Left lung (tissue), 10 donors: ENCODE results near the gene DHRS13. TPM values are rescaled to one million over a fixed set of nuclear protein-coding genes. Genes with fewer than 3 reads are reported as not detected.
A peak's percentile ranks its signal among the peaks of the same experiment; 100 is the strongest.

ENCODE experiments used
- ATAC-seq: fragments of 200-7000 bp; cut with Tn5 transposase; one replicate; pipeline ENCODE4 v1.9.1; 2020; ENCODE audit warnings: moderate library complexity
- DNase-seq, 4 donors: peaks; one replicate each; pipeline ENCODE4 v3.0.0-alpha.2; 2013 to 2020
- H3K27ac ChIP-seq, 2 donors: fragments of 200-600 bp; sonication (generic) in 1 of 2; one replicate each; pipeline versions ENCODE4 v1.5.0 to v1.8.0; 2020 to 2021
- H3K27me3 ChIP-seq, 2 donors: fragments of 200-600 bp; sonication (generic) in 1 of 2; one replicate each; pipeline versions ENCODE4 v1.5.0 to v1.8.0; 2020 to 2021
- H3K36me3 ChIP-seq, 2 donors: fragments of 200-600 bp; sonication (generic) in 1 of 2; one replicate each; pipeline versions ENCODE4 v1.5.0 to v1.8.0; 2020 to 2021
- H3K4me1 ChIP-seq, 2 donors: fragments of 200-600 bp; one replicate each; pipeline ENCODE4 v1.8.0; 2021
- H3K4me3 ChIP-seq, 2 donors: fragments of 200-600 bp; sonication (generic) in 1 of 2; one replicate each; pipeline versions ENCODE4 v1.5.0 to v1.8.0; 2020 to 2021; ENCODE audit warnings: mild to moderate bottlenecking in 1 of 2
- H3K9me3 ChIP-seq, 2 donors: fragments of 200-600 bp; sonication (generic) in 1 of 2; one replicate each; pipeline versions ENCODE4 v1.5.0 to v1.8.0; 2020 to 2021
- CTCF ChIP-seq, 2 donors: fragments of 200-600 bp; sonication (generic) in 1 of 2; IDR thresholded peaks; one replicate each; pipeline versions ENCODE4 v1.5.0 to v1.8.0; 2021; ENCODE audit warnings: antibody characterized with exemption in 2 of 2
- intact Hi-C, 2 donors: fragments of 100-400 bp; cut with DNase I; formaldehyde crosslinking; loops; one replicate each; pipeline versions ENCODE4 v1.11.2 to v1.14.2; 2022
- polyA plus RNA-seq, 6 donors: library from polyadenylated mRNA; unstranded; fragments of 120-200 nt; gene quantifications; one replicate each; pipeline ENCODE4 v1.2.1, GENCODE V29; 2013; ENCODE audit not compliant: insufficient read length in 6 of 6
- total RNA-seq, 2 donors: library from RNA; stranded (reverse); fragmentation: NEBNext Ultra II Directional; extraction: Animal tissue kit (Norgen Biotek cat#: 25700); gene quantifications; one replicate each; pipeline ENCODE4 v1.2.1, GENCODE V29; 2021
- donor health status: DM: no; HTN: yes; CAD: no.
- donor health status: DM: no; HTN: no; CAD: no.

DHRS13 gene
- total and polyA plus RNA-seq, 8 donors, result 5.2 to 16.9 (median 7.0) TPM

GRCh38 chr17:28874750-28875149 is 28.1 kb downstream of the DHRS13 start:
- DNase-seq (no peak), ATAC-seq (no peak)
- Histone ChIP-seq H3K36me3 (peaks cover 0 to 19% of the 10 kb centered on the region in 2 donors), H3K4me3 (no peak overlapping the region), H3K27ac (no peak overlapping the region), H3K9me3 (no peaks in the 10 kb centered on the region), H3K27me3 (no peaks in the 10 kb centered on the region), H3K4me1 (no peaks in the 10 kb centered on the region)
- intact Hi-C loops, result no loop called here
- TF ChIP-seq CTCF (IDR thresholded peaks at IDR 0.05), result no peak

GRCh38 chr17:28873839-28874238 is 29.0 kb downstream of the DHRS13 start:
- H3K27me3 ChIP-seq, result no peaks in the 10 kb centered on the region
- peaks cover 0 to 9% of the 10 kb centered on the region in 2 donors for H3K36me3 ChIP-seq
- no peak for TF ChIP-seq CTCF (IDR thresholded peaks at IDR 0.05)
- ATAC-seq, result no peak
- no peak for DNase-seq
- H3K4me3 ChIP-seq, result no peak overlapping the region
- no peaks in the 10 kb centered on the region for H3K9me3 ChIP-seq
- H3K4me1 ChIP-seq, result no peaks in the 10 kb centered on the region
- intact Hi-C loops, result no loop called here
- no peak overlapping the region for H3K27ac ChIP-seq

- H3K27ac ChIP-seq, result no peak overlapping the region
- no peak overlapping the region for H3K4me3 ChIP-seq
- no peak for ATAC-seq
- no peak for TF ChIP-seq CTCF (IDR thresholded peaks at IDR 0.05)
- no peaks in the 10 kb centered on the region for H3K36me3 ChIP-seq
- DNase-seq, result peak in 1 of 4 donors; percentile 20
- H3K27me3 ChIP-seq, result no peaks in the 10 kb centered on the region
- H3K4me1 ChIP-seq, result no peaks in the 10 kb centered on the region
- H3K9me3 ChIP-seq, result no peaks in the 10 kb centered on the region
- intact Hi-C loops, result no loop called here
Measured at GRCh38 chr17:28871056-28871579, 31.8 kb downstream of the DHRS13 start.

- intact Hi-C loops, result no loop called here
- Histone ChIP-seq H3K4me3 (no peak overlapping the region), H3K9me3 (no peaks in the 10 kb centered on the region), H3K36me3 (no peaks in the 10 kb centered on the region), H3K27ac (no peak overlapping the region), H3K27me3 (no peaks in the 10 kb centered on the region), H3K4me1 (peaks cover 0 to 6% of the 10 kb centered on the region in 2 donors)
- ATAC-seq (no peak), DNase-seq (no peak)
- TF ChIP-seq CTCF (IDR thresholded peaks at IDR 0.05), result no peak
Measured at GRCh38 chr17:28867276-28867675, 35.6 kb downstream of the DHRS13 start.

GRCh38 chr17:28865946-28866752 is 36.7 kb downstream of the DHRS13 start:
- H3K27me3 ChIP-seq, result no peaks in the 10 kb centered on the region
- peaks cover 0 to 6% of the 10 kb centered on the region in 2 donors for H3K4me1 ChIP-seq
- intact Hi-C loops, result no loop called here
- peaks cover 0 to 4% of the 10 kb centered on the region in 2 donors for H3K36me3 ChIP-seq
- no peak overlapping the region for H3K4me3 ChIP-seq
- DNase-seq, result peak in 1 of 4 donors; percentile 36
- ATAC-seq, result no peak
- no peak for TF ChIP-seq CTCF (IDR thresholded peaks at IDR 0.05)
- H3K27ac ChIP-seq, result peak overlapping the region; percentile 5 to 41
- no peaks in the 10 kb centered on the region for H3K9me3 ChIP-seq
